B cell (primary cell): ENCODE results near the gene SRXN1. TPM values are rescaled to one million over a fixed set of nuclear protein-coding genes. Genes with fewer than 3 reads are reported as not detected.

ENCODE experiments used
- ATAC-seq: fragments of 200-7000 bp; cut with Tn5 transposase; one replicate; pipeline ENCODE4 v1.10.0; 2021; ENCODE audit warnings: low read depth, mild to moderate bottlenecking, moderate number of reproducible peaks, moderate library complexity
- CTCF ChIA-PET: fragments of 350-600 bp; sonication (Branson Sonifier 250); formaldehyde crosslinking; loops from one replicate; lab custom pipeline; 2021; ENCODE audit warnings: antibody characterized with exemption, inconsistent platforms; lab: Charles Lee
- POLR2A ChIA-PET: fragments of 350-600 bp; sonication (Branson Sonifier 250); formaldehyde crosslinking; loops from one replicate; lab custom pipeline; 2021; ENCODE audit warnings: antibody characterized with exemption; lab: Charles Lee
- DNase-seq: peaks from one replicate; pipeline ENCODE4 v3.0.0; 2013
- H2AFZ ChIP-seq: 2 replicates; pipeline ENCODE4 v1.6.1; 2012; ENCODE audit warnings: mild to moderate bottlenecking, low read depth, low read length; ENCODE audit not compliant: insufficient read depth, poor library complexity, severe bottlenecking
- H3K27ac ChIP-seq, 2 donors: 1 replicate in 1 of 2; 2 replicates in 1 of 2; pipeline ENCODE4 v1.5.1; 2012 to 2013; ENCODE audit warnings: low read length in 2 of 2, mild to moderate bottlenecking in 2 of 2, moderate library complexity in 1 of 2
- H3K27me3 ChIP-seq, 4 experiments: fragments of 200-600 bp in 1 of 4; sonication (generic) in 1 of 4; replicated peaks in 1 of 4; 1 replicate in 2 of 4; 2 replicates in 2 of 4; pipeline versions ENCODE4 v1.6.1 to v1.7.0; 2013 to 2016; ENCODE audit warnings: low read length in 3 of 4, mild to moderate bottlenecking in 2 of 4, mixed read lengths in 1 of 4, moderate library complexity in 1 of 4; ENCODE audit not compliant: insufficient read depth in 4 of 4, control insufficient read depth in 3 of 4; ENCODE audit errors: control extremely low read depth in 1 of 4
- H3K36me3 ChIP-seq, 2 experiments: replicated peaks in 1 of 2; 1 replicate in 1 of 2; 2 replicates in 1 of 2; pipeline versions ENCODE4 v1.6.1 to v1.7.1; 2013; ENCODE audit warnings: low read length in 1 of 2; ENCODE audit not compliant: insufficient read depth in 2 of 2, control insufficient read depth in 1 of 2; ENCODE audit errors: control extremely low read depth in 1 of 2, extremely low read depth in 1 of 2
- H3K4me1 ChIP-seq, 2 donors: fragments of 200-600 bp in 1 of 2; sonication (generic) in 1 of 2; 1 replicate in 1 of 2; 2 replicates in 1 of 2; pipeline versions ENCODE4 v1.5.1 to v1.6.1; 2013 to 2017; ENCODE audit warnings: low read length in 2 of 2; ENCODE audit not compliant: control insufficient read depth in 2 of 2, insufficient read depth in 2 of 2
- H3K4me2 ChIP-seq: replicated peaks from 2 replicates; pipeline ENCODE3; 2012; ENCODE audit warnings: mild to moderate bottlenecking, low read depth, low read length; ENCODE audit not compliant: poor library complexity, severe bottlenecking
- H3K4me3 ChIP-seq, 5 experiments: fragments of 200-600 bp in 1 of 5; sonication (generic) in 1 of 5; 1 replicate in 3 of 5; 2 replicates in 2 of 5; pipeline versions ENCODE4 v1.5.1 to v1.7.0; 2011 to 2016; ENCODE audit warnings: low read length in 4 of 5, mild to moderate bottlenecking in 4 of 5, low read depth in 2 of 5, control low read depth in 1 of 5, moderate library complexity in 1 of 5; ENCODE audit not compliant: insufficient read depth in 1 of 5; ENCODE audit errors: control extremely low read depth in 1 of 5, extremely low read depth in 1 of 5
- H3K79me2 ChIP-seq: fragments of 200-600 bp; sonication (generic); one replicate; pipeline ENCODE4 v1.6.0; 2016; ENCODE audit warnings: low read length; ENCODE audit not compliant: control insufficient read depth, insufficient read depth
- H3K9ac ChIP-seq: fragments of 200-600 bp; sonication (generic); 2 replicates; pipeline ENCODE4 v1.6.1; 2017; ENCODE audit warnings: mild to moderate bottlenecking, low read length, moderate library complexity
- H3K9me3 ChIP-seq, 3 donors: one replicate each; pipeline versions ENCODE4 v1.6.1 to v1.7.1; 2013; ENCODE audit warnings: low read length in 2 of 3; ENCODE audit not compliant: control insufficient read depth in 2 of 3, insufficient read depth in 1 of 3; ENCODE audit errors: control extremely low read depth in 1 of 3
- H4K20me1 ChIP-seq: 2 replicates; pipeline ENCODE4 v1.6.0; 2012; ENCODE audit warnings: mild to moderate bottlenecking, low read length; ENCODE audit not compliant: insufficient read depth, control insufficient read depth, poor library complexity, severe bottlenecking
- H3K27ac Mint-ChIP-seq: one replicate; pipeline ENCODE4 v1.8.0; 2021; ENCODE audit warnings: mixed read lengths
- H3K27me3 Mint-ChIP-seq: one replicate; pipeline ENCODE4 v1.8.0; 2021; ENCODE audit warnings: mixed read lengths
- H3K4me1 Mint-ChIP-seq: one replicate; pipeline ENCODE4 v1.8.0; 2021; ENCODE audit warnings: mixed read lengths
- H3K4me3 Mint-ChIP-seq: one replicate; pipeline ENCODE4 v1.8.0; 2021; ENCODE audit warnings: mixed read lengths
- H3K9me3 Mint-ChIP-seq: one replicate; pipeline ENCODE4 v1.8.0; 2022; ENCODE audit warnings: mixed read lengths; ENCODE audit not compliant: insufficient read depth
- EZH2 ChIP-seq: IDR thresholded peaks from 2 replicates; pipeline ENCODE4 v1.6.1; 2012; ENCODE audit warnings: borderline replicate concordance, low read depth, mild to moderate bottlenecking, moderate library complexity, low read length; ENCODE audit not compliant: insufficient read depth, poor library complexity, severe bottlenecking
- WGBS: methylation state at CpG from one replicate; pipeline ENCODE4 v1.1.5; 2013; ENCODE audit warnings: missing lambda C conversion rate; ENCODE audit not compliant: insufficient coverage; 5-methylcytosine and 5-hydroxymethylcytosine counted together
- intact Hi-C: fragments of 100-400 bp; cut with micrococcal nuclease; formaldehyde crosslinking; loops from one replicate; pipeline ENCODE4 v1.10.0; 2022
- polyA plus RNA-seq: library from polyadenylated mRNA; depleted of rRNA; stranded (reverse); fragments of >200 nt; gene quantifications from 2 replicates; pipeline ENCODE4 v1.2.3, GENCODE V29; 2012
- total RNA-seq, 2 donors: library from RNA; stranded (reverse); fragments of 120-200 nt in 1 of 2; gene quantifications; 1 replicate in 1 of 2; 2 replicates in 1 of 2; pipeline versions ENCODE4 v1.2.3 to v1.2.4, GENCODE V29; 2013 to 2022
- TF ChIP-seq, protein P1 (sequence below): fragments of 200-600 bp; IDR thresholded peaks from one replicate; pipeline ENCODE4 v1.8.0; 2022; ENCODE audit warnings: antibody characterized with exemption, mild to moderate bottlenecking

SRXN1 gene
- total and polyA plus RNA-seq, 2 donors (not counting 1 experiment from before 2014, with no cell fraction given): 1.3 to 4.5 TPM

DNA sequence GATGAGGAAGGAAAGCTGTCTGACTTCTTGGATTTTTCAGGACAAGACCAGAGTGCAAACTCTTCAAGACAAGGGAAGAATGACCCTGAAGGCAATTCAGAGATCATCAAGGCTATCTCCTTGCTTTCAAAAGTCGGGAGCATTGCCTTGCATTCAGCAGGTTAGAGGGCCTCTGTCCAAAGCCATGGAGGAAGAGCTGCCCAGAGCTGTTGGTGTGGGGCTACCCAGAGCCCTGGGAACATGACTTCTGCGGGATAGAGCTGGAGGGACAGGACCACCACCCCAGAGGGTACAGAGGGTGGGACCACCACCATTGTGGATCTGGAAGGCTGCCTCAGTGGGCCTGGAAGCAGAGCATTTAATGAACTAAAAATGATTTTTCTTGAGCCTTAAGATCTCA is 5.2 kb upstream of the SRXN1 start:
- Histone ChIP-seq H3K4me2 (no peak overlapping the region), H3K4me3 (no peak overlapping the region), H3K36me3 (no peaks in the 10 kb centered on the region), H3K27ac (no peak overlapping the region), H3K9me3 (no peaks in the 10 kb centered on the region), H3K79me2 (no peaks in the 10 kb centered on the region), H3K9ac (no peak overlapping the region), H4K20me1 (no peaks in the 10 kb centered on the region), H3K27me3 (peaks cover 0 to 36% (median 15%) of the 10 kb centered on the region in 4 experiments), H2AFZ (no peak overlapping the region), H3K4me1 (peaks cover 4 to 8% of the 10 kb centered on the region in 2 donors)
- Mint-ChIP-seq H3K27me3 (peaks cover 52% of the 10 kb centered on the region), H3K4me3 (no peak overlapping the region), H3K4me1 (peaks cover 15% of the 10 kb centered on the region), H3K27ac (no peak overlapping the region), H3K9me3 (no peaks in the 10 kb centered on the region)
- ATAC-seq (no peak), DNase-seq (no peak)
- intact Hi-C loops: no loop called here
- ChIA-PET CTCF (no interaction called here), POLR2A (no interaction called here)
- TF ChIP-seq, protein P1, sequence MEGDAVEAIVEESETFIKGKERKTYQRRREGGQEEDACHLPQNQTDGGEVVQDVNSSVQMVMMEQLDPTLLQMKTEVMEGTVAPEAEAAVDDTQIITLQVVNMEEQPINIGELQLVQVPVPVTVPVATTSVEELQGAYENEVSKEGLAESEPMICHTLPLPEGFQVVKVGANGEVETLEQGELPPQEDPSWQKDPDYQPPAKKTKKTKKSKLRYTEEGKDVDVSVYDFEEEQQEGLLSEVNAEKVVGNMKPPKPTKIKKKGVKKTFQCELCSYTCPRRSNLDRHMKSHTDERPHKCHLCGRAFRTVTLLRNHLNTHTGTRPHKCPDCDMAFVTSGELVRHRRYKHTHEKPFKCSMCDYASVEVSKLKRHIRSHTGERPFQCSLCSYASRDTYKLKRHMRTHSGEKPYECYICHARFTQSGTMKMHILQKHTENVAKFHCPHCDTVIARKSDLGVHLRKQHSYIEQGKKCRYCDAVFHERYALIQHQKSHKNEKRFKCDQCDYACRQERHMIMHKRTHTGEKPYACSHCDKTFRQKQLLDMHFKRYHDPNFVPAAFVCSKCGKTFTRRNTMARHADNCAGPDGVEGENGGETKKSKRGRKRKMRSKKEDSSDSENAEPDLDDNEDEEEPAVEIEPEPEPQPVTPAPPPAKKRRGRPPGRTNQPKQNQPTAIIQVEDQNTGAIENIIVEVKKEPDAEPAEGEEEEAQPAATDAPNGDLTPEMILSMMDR: no peak
- no peak for TF ChIP-seq EZH2
- WGBS: 76% methylated on average over 2 of the region's 2 CpGs

DNA sequence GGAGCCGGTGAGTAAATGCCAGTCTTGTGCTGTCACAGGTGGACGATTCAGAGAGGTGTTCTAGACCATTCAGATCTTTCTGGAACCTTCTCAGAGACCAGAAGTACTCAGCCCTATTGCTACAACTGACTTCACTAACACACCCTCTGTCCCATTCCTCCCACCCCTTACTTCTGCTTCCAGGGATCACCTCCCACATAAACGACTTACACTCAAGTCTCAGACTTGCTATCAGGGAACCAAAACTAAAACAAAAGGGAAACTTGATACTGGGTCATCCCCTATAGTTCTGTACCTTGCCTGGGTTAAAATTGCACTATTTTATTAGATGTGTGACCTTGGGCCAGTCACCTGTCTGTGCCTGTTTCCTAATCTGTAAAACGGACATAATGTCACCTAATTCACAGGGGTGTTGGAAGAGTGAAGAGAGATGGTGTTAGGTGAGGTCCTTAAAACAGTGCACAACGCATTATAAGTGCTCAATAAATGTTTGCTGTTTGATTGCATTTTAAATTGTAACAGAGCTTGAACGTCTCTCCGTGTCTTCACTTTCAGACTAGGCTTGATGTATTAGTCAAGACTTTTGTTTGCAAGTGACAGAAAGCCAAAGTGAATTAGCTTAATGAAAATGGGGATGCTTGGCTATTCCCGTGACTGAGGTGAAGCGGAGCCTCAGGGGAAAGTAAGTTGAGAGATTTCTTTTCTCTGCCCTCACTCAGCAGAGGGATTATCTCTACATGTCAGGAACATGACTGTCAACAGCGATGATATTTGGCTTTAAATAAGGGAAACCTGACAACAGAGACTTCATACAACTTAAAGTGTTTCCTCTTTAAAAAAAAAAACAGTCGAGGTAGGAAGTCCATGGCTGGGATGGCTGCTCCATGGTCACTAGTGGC is 3.0 kb upstream of the SRXN1 start:
- no peak overlapping the region for H3K27ac Mint-ChIP-seq
- no peak overlapping the region for H3K4me3 Mint-ChIP-seq
- H3K9me3 Mint-ChIP-seq: no peaks in the 10 kb centered on the region
- Histone ChIP-seq H3K4me1 (peaks cover 10 to 18% of the 10 kb centered on the region in 2 donors), H3K79me2 (no peaks in the 10 kb centered on the region), H3K27me3 (peaks cover 0 to 19% (median 8%) of the 10 kb centered on the region in 4 experiments), H2AFZ (no peak overlapping the region), H3K27ac (no peak overlapping the region), H3K4me3 (no peak overlapping the region), H3K9ac (no peak overlapping the region), H3K4me2 (no peak overlapping the region), H3K36me3 (no peaks in the 10 kb centered on the region), H4K20me1 (no peaks in the 10 kb centered on the region), H3K9me3 (no peaks in the 10 kb centered on the region)
- H3K27me3 Mint-ChIP-seq: peaks cover 36% of the 10 kb centered on the region
- intact Hi-C loops: no loop called here
- peaks cover 20% of the 10 kb centered on the region for H3K4me1 Mint-ChIP-seq
- ATAC-seq (no peak), DNase-seq (no peak)
- TF ChIP-seq, protein P1: no peak
- no peak for TF ChIP-seq EZH2
- ChIA-PET CTCF (interaction anchor here (1.5 kb wide), 1 partner anchor 11 kb away, joined by 7 read pairs; no protein-coding TSS in a partner anchor), POLR2A (no interaction called here)
- 82% methylated on average over 6 of the region's 11 CpGs for WGBS
